A549 (cell line): ENCODE results near the gene TSPO. TPM values are rescaled to one million over a fixed set of nuclear protein-coding genes. Genes with fewer than 3 reads are reported as not detected.

ENCODE experiments used
- ATAC-seq, 2 experiments: fragments of 200-7000 bp in 1 of 2; fragments of >200 bp in 1 of 2; cut with Nextera tagmentation in 1 of 2; cut with Tn5 transposase in 1 of 2; 3 replicates each; pipeline versions ENCODE4 v1.8.0 to v1.9.1; 2018 to 2020; ENCODE audit warnings: mild to moderate bottlenecking in 1 of 2, moderate library complexity in 1 of 2
- CTCF ChIA-PET: fragments of 300-600 bp; sonication (Branson Sonifier 250); formaldehyde crosslinking; extraction: SDS; loops from one replicate; lab custom pipeline; 2021; ENCODE audit warnings: antibody characterized with exemption, inconsistent platforms; lab: Yijun Ruan, JAX
- POLR2A ChIA-PET: fragments of 350-600 bp; formaldehyde crosslinking; extraction: SDS; loops from one replicate; lab custom pipeline; 2021; ENCODE audit warnings: antibody characterized with exemption, inconsistent platforms; lab: Yijun Ruan, JAX
- DNase-seq, 2 experiments: peaks; one replicate each; pipeline versions ENCODE4 v3.0.0 to v3.0.0-alpha.2; 2011 to 2016; ENCODE audit warnings: low read depth in 1 of 2, low spot score in 1 of 2
- FAIRE-seq: peaks from 2 replicates; lab custom pipeline; 2011; peaks lifted over from hg19 to GRCh38; lab: Jason Lieb, UNC
- H3K27ac ChIP-seq, 2 experiments: fragments of >200 bp; sonication (Bioruptor Twin); formaldehyde crosslinking; 3 replicates each; pipeline ENCODE4 v1.5.1; 2016 to 2017
- H3K4me1 ChIP-seq: fragments of >200 bp; sonication (Bioruptor Twin); formaldehyde crosslinking; 3 replicates; pipeline ENCODE4 v1.6.1; 2016
- H3K4me2 ChIP-seq: fragments of >200 bp; sonication (Bioruptor Twin); formaldehyde crosslinking; 3 replicates; pipeline ENCODE4 v1.6.1; 2016
- H3K4me3 ChIP-seq: fragments of >200 bp; sonication (Bioruptor Twin); formaldehyde crosslinking; 3 replicates; pipeline ENCODE4 v1.5.1; 2016
- H3K9me3 ChIP-seq: fragments of >200 bp; sonication (Bioruptor Twin); formaldehyde crosslinking; 3 replicates; pipeline ENCODE4 v1.6.1; 2016
- CHD2 ChIP-seq: fragments of 150-350 bp; IDR thresholded peaks from 2 replicates; pipeline ENCODE4 v1.6.1; 2014; ENCODE audit warnings: low read length; ENCODE audit not compliant: partially characterized antibody
- FOSL2 ChIP-seq, 2 experiments: fragments of 450-650 bp in 1 of 2; fragments of >200 bp in 1 of 2; sonication (Bioruptor Twin) in 1 of 2; formaldehyde crosslinking; IDR thresholded peaks; 2 replicates each; pipeline versions ENCODE4 v1.5.0 to v1.6.1; 2016 to 2020; ENCODE audit warnings: mild to moderate bottlenecking in 1 of 2, moderate library complexity in 1 of 2
- FOXS1 ChIP-seq: fragments of 250-450 bp; sonication (Bioruptor Pico); IDR thresholded peaks from 2 replicates; pipeline ENCODE4 v1.5.0; 2020; ENCODE audit warnings: mild to moderate bottlenecking, moderate library complexity
- GATA3 ChIP-seq: IDR thresholded peaks from 2 replicates; pipeline ENCODE4 v1.6.1; 2012; ENCODE audit warnings: borderline replicate concordance
- HES2 ChIP-seq: fragments of >200 bp; sonication (Bioruptor Twin); formaldehyde crosslinking; IDR thresholded peaks from 2 replicates; pipeline ENCODE4 v1.6.1; 2016
- HOXA7 ChIP-seq: fragments of 250-450 bp; sonication (Bioruptor Pico); IDR thresholded peaks from 2 replicates; pipeline ENCODE4 v1.5.0; 2020; ENCODE audit warnings: mild to moderate bottlenecking, moderate library complexity
- JUN ChIP-seq, 2 experiments: fragments of >200 bp; sonication (Bioruptor Twin); formaldehyde crosslinking; IDR thresholded peaks; 2 replicates in 1 of 2; 3 replicates in 1 of 2; pipeline ENCODE4 v1.6.1; 2016 to 2017
- MYC ChIP-seq: IDR thresholded peaks from 2 replicates; pipeline ENCODE4 v1.6.1; 2012; ENCODE audit warnings: mild to moderate bottlenecking, inconsistent platforms, low read length, improper control_type of control experiment, borderline replicate concordance
- NR3C1 ChIP-seq: fragments of >200 bp; sonication (Bioruptor Twin); formaldehyde crosslinking; IDR thresholded peaks from 3 replicates; pipeline ENCODE4 v1.6.1; 2017
- PHF8 ChIP-seq: fragments of 200-600 bp; sonication (generic); IDR thresholded peaks from 2 replicates; pipeline ENCODE4 v1.6.1; 2016; ENCODE audit warnings: low read depth, mild to moderate bottlenecking, antibody characterized with exemption, moderate library complexity, borderline replicate concordance
- POLR2A ChIP-seq: IDR thresholded peaks from 2 replicates; pipeline ENCODE4 v1.6.1; 2012; ENCODE audit warnings: mild to moderate bottlenecking, low read length
- POLR2AphosphoS2 ChIP-seq: conservative IDR thresholded peaks from 2 replicates; pipeline ENCODE4 v1.6.1; 2012; ENCODE audit warnings: low read length, improper control_type of control experiment, inconsistent platforms
- RARB ChIP-seq: fragments of 250-450 bp; sonication (Bioruptor Pico); IDR thresholded peaks from 2 replicates; pipeline ENCODE4 v1.8.0; 2021; ENCODE audit warnings: mild to moderate bottlenecking, moderate library complexity
- RCOR1 ChIP-seq: fragments of 150-350 bp; IDR thresholded peaks from 2 replicates; pipeline ENCODE4 v1.6.1; 2014; ENCODE audit warnings: antibody characterized with exemption, low read length, low read depth
- REST ChIP-seq: fragments of 200-600 bp; sonication (generic); IDR thresholded peaks from 2 replicates; pipeline ENCODE4 v1.6.1; 2016; ENCODE audit warnings: antibody characterized with exemption, mild to moderate bottlenecking, moderate library complexity
- RNF2 ChIP-seq: fragments of 200-600 bp; sonication (generic); IDR thresholded peaks from 2 replicates; pipeline ENCODE4 v1.6.1; 2016; ENCODE audit warnings: low read depth, mild to moderate bottlenecking, antibody characterized with exemption, moderate library complexity, borderline replicate concordance
- SMC3 ChIP-seq: fragments of >200 bp; sonication (Bioruptor Twin); formaldehyde crosslinking; IDR thresholded peaks from 3 replicates; pipeline ENCODE4 v1.6.1; 2018; ENCODE audit warnings: inconsistent platforms
- TFCP2L1 ChIP-seq: fragments of 250-450 bp; sonication (Bioruptor Pico); IDR thresholded peaks from 2 replicates; pipeline ENCODE4 v1.5.0; 2021; ENCODE audit warnings: mild to moderate bottlenecking
- USF2 ChIP-seq: fragments of 450-650 bp; IDR thresholded peaks from 2 replicates; pipeline ENCODE4 v1.6.1; 2014; ENCODE audit warnings: antibody characterized with exemption
- ZC3H11A ChIP-seq: fragments of 450-650 bp; IDR thresholded peaks from 2 replicates; pipeline ENCODE4 v1.6.1; 2014; ENCODE audit warnings: antibody characterized with exemption, mild to moderate bottlenecking
- ZFP36 ChIP-seq: fragments of 450-650 bp; IDR thresholded peaks from 2 replicates; pipeline ENCODE4 v1.6.1; 2014; ENCODE audit warnings: borderline replicate concordance; ENCODE audit not compliant: partially characterized antibody
- WGBS: methylation state at CpG from one replicate; pipeline ENCODE4 v1.1.6; 2017; ENCODE audit errors: missing lambda C conversion rate; 5-methylcytosine and 5-hydroxymethylcytosine counted together
- polyA plus RNA-seq, 4 experiments: library from polyadenylated mRNA; depleted of rRNA in 3 of 4; stranded (reverse); fragments of >200 nt; fragmentation: RNase III in 1 of 4; extraction: RNeasy Plus Mini Kit Qiagen cat#74134 plus additional on column Dnase treatment in 1 of 4; gene quantifications; 2 replicates in 3 of 4; 3 replicates in 1 of 4; pipeline ENCODE4 v1.2.3, GENCODE V29; 2011 to 2017
- TF ChIP-seq, protein P1 (sequence below): IDR thresholded peaks from 2 replicates; pipeline ENCODE4 v1.6.1; 2012
- TF ChIP-seq, protein P2 (sequence below): fragments of >200 bp; sonication (Bioruptor Twin); formaldehyde crosslinking; IDR thresholded peaks from 3 replicates; pipeline ENCODE4 v1.5.1; 2016
- TF ChIP-seq, protein P3 (sequence below): fragments of >200 bp; sonication (Bioruptor Twin); formaldehyde crosslinking; IDR thresholded peaks from 3 replicates; pipeline ENCODE4 v1.6.1; 2016
- TF ChIP-seq, protein P4 (sequence below): IDR thresholded peaks from 2 replicates; pipeline ENCODE4 v1.6.1; 2012; ENCODE audit warnings: low read depth, borderline replicate concordance
- TF ChIP-seq, protein P5 (sequence below): fragments of 250-450 bp; sonication (Bioruptor Pico); IDR thresholded peaks from 2 replicates; pipeline ENCODE4 v1.5.0; 2020; ENCODE audit warnings: low read depth, mild to moderate bottlenecking, moderate library complexity

The TSPO gene
- polyA plus RNA-seq, 2 of the 4 experiments (the other 2 are of a cell fraction) = 43.2 to 94.4 TPM

GRCh38 chr22:43136801-43137200 is 14.6 kb upstream of the TSPO start:
- Histone ChIP-seq H3K4me1 (peaks cover 1% of the 10 kb centered on the region; the same call in 2 of the 3 replicates), H3K4me2 (no peak overlapping the region), H3K9me3 (no peaks in the 10 kb centered on the region), H3K4me3 (no peak overlapping the region), H3K27ac (no peak overlapping the region)
- no peak for FAIRE-seq
- TF ChIP-seq TFCP2L1 (CRISPR knock-in tag) (no peak), FOSL2 (IDR thresholded peaks at IDR 0.05) (no peak), FOSL2 (CRISPR knock-in tag; IDR thresholded peaks at IDR 0.05) (no peak), GATA3 (no peak), HES2 (no peak), RARB (CRISPR knock-in tag) (no peak), REST (no peak), ZC3H11A (no peak), POLR2AphosphoS2 (no peak), FOXS1 (no peak), CHD2 (no peak), USF2 (no peak)
- TF ChIP-seq, protein P1, sequence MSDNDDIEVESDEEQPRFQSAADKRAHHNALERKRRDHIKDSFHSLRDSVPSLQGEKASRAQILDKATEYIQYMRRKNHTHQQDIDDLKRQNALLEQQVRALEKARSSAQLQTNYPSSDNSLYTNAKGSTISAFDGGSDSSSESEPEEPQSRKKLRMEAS = no peak
- TF ChIP-seq, protein P2, sequence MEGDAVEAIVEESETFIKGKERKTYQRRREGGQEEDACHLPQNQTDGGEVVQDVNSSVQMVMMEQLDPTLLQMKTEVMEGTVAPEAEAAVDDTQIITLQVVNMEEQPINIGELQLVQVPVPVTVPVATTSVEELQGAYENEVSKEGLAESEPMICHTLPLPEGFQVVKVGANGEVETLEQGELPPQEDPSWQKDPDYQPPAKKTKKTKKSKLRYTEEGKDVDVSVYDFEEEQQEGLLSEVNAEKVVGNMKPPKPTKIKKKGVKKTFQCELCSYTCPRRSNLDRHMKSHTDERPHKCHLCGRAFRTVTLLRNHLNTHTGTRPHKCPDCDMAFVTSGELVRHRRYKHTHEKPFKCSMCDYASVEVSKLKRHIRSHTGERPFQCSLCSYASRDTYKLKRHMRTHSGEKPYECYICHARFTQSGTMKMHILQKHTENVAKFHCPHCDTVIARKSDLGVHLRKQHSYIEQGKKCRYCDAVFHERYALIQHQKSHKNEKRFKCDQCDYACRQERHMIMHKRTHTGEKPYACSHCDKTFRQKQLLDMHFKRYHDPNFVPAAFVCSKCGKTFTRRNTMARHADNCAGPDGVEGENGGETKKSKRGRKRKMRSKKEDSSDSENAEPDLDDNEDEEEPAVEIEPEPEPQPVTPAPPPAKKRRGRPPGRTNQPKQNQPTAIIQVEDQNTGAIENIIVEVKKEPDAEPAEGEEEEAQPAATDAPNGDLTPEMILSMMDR = no peak
- TF ChIP-seq, protein P3, sequence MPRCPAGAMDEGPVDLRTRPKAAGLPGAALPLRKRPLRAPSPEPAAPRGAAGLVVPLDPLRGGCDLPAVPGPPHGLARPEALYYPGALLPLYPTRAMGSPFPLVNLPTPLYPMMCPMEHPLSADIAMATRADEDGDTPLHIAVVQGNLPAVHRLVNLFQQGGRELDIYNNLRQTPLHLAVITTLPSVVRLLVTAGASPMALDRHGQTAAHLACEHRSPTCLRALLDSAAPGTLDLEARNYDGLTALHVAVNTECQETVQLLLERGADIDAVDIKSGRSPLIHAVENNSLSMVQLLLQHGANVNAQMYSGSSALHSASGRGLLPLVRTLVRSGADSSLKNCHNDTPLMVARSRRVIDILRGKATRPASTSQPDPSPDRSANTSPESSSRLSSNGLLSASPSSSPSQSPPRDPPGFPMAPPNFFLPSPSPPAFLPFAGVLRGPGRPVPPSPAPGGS = no peak
- DNase-seq = no peak
- ChIA-PET CTCF (interaction anchor here (0.6 to 1.9 kb wide), 3 partner anchors 9 to 54 kb away, joined by 3 to 7 read pairs (median 3); no protein-coding TSS in a partner anchor), POLR2A (no interaction called here)
- 82% methylated on average over 7 of the region's 10 CpGs for WGBS
- ATAC-seq = no peak

DNA sequence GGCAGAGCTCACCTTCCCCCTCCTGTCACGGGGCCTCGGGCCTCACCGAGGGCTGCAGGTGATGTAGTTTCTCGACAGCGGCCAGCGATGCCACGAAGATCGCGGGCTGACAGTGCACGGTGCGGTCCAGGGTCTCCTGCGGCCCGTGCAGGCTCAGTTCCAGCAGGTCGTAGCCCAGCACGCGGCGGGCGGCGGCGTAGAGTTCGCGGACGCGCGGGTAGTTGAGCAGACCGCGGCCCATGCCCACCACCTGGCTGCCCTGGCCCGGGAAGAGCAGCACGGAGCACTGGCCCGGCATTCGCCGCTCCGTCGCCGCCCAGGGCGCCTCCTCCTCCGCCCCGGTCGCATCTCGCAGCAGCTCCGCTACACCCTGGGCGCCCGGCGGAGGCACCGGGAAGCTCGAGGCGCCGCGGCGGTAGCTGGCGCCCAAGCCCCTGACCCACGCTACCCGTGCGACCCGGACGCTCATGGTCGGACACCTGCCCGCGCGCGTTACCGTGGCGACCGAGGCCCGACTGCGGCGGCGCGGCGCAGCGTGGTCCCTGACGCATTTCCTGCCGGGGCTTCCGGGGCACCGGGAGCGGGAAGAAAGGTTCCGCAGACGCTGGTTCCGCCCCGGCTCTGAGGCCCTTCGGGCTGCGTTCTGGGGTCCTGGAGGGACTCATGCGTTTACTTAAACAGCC is 8.3 kb upstream of the TSPO start, which contains the start of gene MCAT:
MCAT (minus strand) TSS at position 519 of the 683 bp plus-strand sequence; CDS start at position 469, 50 bp downstream.
- FAIRE-seq (no peak), DNase-seq (peak; percentile 65 to 74), ATAC-seq (peak; percentile 95 to 97)
- Histone ChIP-seq H3K4me1 (peaks cover 6% of the 10 kb centered on the region; the same call in 2 of the 3 replicates), H3K4me3 (peak within 1 kb of the TSS; percentile 97), H3K27ac (peak within 1 kb of the TSS; percentile 85 to 97), H3K9me3 (no peaks in the 10 kb centered on the region), H3K4me2 (peak within 1 kb of the TSS; percentile 78)
- whole genome bisulfite sequencing = 2% methylated on average over 10 of the region's 83 CpGs
- ChIA-PET CTCF (no interaction called here), POLR2A (interaction anchor here (0.5 kb wide), 1 partner anchor 204 kb away, joined by 5 read pairs; no protein-coding TSS in a partner anchor)
- TF ChIP-seq, protein P4, sequence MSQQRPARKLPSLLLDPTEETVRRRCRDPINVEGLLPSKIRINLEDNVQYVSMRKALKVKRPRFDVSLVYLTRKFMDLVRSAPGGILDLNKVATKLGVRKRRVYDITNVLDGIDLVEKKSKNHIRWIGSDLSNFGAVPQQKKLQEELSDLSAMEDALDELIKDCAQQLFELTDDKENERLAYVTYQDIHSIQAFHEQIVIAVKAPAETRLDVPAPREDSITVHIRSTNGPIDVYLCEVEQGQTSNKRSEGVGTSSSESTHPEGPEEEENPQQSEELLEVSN = no peak; the same call in 1 of the 2 replicates
- no peak for TF ChIP-seq HOXA7 (CRISPR knock-in tag)
- TF ChIP-seq NR3C1 = no peak
- TF ChIP-seq FOXS1 = no peak
- TF ChIP-seq ZC3H11A = no peak
- TF ChIP-seq MYC = peak; percentile 29; the same call in 1 of the 2 replicates
- TF ChIP-seq RCOR1 = no peak
- TF ChIP-seq, protein P5, sequence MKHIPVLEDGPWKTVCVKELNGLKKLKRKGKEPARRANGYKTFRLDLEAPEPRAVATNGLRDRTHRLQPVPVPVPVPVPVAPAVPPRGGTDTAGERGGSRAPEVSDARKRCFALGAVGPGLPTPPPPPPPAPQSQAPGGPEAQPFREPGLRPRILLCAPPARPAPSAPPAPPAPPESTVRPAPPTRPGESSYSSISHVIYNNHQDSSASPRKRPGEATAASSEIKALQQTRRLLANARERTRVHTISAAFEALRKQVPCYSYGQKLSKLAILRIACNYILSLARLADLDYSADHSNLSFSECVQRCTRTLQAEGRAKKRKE (CRISPR knock-in tag) = no peak
- TF ChIP-seq TFCP2L1 (CRISPR knock-in tag) = no peak
- no peak for TF ChIP-seq FOSL2 (IDR thresholded peaks at IDR 0.05)
- no peak for TF ChIP-seq FOSL2 (CRISPR knock-in tag; IDR thresholded peaks at IDR 0.05)
- TF ChIP-seq RNF2 = no peak
- TF ChIP-seq JUN (IDR thresholded peaks at IDR 0.05) = peak in 1 of 2 experiments; percentile 74; a peak in 2 of 5 replicates
- peak; percentile 54 for TF ChIP-seq POLR2A
- TF ChIP-seq SMC3 = no peak
- peak; percentile 39; the same call in 1 of the 2 replicates for TF ChIP-seq PHF8
- TF ChIP-seq ZFP36 = no peak
